HCEC 1CT (cell line): ENCODE data around the gene KCNAB2.
A peak's percentile ranks its signal among the peaks of the same experiment; 100 is the strongest.

Experiments used
- DNase-seq: peaks from one replicate; pipeline ENCODE4 v3.0.0-alpha.2; 2017

The KCNAB2 gene

DNA sequence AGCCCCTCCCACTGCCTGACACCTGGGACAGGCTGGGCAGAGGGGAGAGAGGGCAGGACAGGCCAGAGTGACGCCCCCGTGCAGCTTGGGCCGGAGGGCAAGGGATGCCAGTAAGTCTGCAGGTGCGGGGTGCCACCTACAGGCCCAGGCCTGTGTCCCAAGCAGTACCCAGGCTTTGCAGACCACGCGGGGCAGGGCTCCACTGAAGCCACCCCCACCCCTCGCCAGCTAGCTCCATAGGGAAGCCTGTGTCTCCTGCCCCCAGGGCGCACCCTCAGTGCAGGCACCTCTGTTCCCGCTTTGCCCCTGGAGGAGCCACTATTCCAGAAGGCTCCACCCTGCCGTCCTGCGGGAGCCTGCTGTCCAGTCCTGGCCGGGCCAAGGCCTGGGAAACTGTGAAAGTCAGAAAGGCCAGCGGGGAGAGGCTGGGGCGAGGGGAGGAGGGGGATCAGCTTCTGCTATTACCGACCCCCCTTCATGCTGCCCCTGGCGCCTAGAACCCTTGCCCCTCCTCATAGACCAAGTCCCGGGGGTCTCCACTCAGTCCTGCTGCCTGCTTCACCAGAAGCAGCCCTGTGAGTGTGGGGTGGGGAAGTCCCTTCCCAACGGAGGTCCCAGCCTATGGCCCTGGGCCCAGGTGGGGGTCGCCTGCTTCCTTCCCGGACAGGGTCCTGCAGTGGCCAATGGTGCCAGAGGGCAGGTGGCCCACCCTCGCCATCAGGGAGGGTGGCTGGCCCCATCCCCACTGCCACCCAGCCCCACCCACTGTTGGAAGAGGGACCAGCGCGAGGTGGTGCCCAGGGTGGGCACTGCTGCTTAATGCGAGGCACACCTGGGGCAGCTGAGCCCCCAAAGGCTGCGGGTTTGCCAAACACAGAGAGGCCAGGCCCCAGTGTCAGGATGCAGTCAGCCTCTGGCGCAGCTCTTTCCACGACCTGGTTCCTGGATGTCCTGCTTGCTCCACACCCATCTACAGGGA, 54.4 kb downstream of the KCNAB2 start:
- DNase-seq, result no peak

GRCh38 chr1:6100861-6101783, 55.4 kb downstream of the KCNAB2 start:
- DNase-seq, result no peak

- no peak for DNase-seq
Observed at GRCh38 chr1:6101826-6102531, 56.3 kb downstream of the KCNAB2 start.

GRCh38 chr1:6102532-6102845, 56.8 kb downstream of the KCNAB2 start:
- DNase-seq, result no peak

DNA sequence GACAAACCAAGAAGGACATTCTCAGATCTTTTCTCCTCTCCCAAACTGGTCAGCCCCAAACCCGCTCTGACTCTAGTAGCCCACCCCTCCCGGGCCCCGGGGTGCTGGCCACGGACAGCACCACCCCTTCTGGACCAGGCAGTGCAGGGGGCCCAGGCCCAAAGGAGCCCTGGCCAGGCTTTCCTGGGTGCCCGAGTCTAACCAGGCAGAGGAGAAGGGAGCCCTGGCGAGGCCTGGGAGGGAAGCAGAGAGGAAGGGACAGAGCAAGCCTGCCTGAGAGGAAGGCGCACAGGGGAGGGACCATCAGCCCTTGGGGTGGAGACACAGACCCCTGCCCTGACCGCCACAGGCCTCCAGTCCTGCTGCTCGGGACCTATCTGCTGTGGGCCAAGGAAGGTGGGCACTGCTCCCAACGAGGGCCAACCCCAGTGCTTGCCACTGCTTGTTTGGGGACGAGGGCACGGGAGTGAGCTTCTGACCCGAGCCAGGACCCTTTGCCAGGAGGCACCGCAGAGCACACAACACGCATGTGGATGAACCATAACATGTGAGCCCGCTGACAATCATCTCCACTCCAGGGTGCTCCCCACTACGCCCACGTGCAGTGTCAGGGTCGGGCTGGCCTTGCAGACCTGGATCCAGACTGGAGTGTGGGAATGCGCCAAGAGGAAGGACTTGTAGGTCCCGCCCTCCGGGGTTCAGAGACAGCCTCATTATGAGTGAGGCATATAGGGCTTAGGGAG, 57.6 kb downstream of the KCNAB2 start:
- no peak for DNase-seq

DNA sequence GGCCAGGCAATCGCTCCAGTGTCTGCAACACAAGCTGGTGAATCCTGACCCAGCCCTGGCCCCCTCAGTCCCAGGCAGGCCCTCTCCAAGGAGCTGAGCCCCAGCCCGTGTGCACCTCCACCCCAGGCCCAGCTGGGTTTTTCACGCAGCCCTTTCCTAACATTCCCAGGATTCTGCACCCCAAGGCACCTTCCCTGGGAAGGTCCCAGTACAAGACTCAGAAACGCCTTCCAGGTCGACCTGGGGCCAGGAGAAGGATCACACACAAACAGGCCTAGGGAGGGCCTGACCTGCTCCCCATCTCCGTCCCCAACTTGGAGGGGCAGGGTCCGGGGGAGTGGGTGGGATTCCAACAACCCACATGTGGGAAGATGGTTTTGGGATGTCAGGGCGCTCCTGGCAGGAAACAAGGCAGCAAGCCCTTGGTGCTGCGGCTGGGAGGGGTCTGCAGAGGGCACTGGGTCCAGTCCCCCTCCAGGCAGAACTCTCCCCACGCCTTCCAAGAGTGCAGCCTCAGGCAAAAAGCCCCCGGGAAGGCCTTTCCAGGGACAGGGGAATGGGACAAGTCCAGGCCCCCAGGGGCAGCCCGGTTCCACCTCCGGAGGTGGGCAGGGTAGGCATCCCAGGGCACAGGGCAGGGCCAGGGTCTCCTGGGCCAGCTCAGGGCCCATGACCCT, 58.3 kb downstream of the KCNAB2 start:
- no peak for DNase-seq

DNA sequence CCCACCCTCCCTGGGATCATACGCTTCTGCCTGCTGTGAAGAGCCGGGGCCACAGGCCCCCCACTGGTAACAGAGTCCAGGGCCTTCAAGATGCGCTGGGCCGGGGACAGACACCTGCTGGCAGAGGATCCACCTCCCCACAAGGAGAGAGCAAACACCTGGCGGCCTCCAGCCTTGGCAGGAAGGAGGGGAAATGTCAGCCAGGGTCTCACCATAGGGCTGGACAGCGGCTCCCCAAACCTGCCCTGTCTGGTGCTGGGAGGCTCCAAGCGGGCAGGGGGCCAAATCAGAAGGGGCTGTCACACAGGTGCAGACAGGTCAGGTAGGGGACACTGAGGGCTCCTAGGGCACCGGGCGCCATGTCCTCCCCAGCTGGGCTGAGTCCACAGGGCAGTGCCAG, 58.9 kb downstream of the KCNAB2 start:
- DNase-seq, result no peak

DNA sequence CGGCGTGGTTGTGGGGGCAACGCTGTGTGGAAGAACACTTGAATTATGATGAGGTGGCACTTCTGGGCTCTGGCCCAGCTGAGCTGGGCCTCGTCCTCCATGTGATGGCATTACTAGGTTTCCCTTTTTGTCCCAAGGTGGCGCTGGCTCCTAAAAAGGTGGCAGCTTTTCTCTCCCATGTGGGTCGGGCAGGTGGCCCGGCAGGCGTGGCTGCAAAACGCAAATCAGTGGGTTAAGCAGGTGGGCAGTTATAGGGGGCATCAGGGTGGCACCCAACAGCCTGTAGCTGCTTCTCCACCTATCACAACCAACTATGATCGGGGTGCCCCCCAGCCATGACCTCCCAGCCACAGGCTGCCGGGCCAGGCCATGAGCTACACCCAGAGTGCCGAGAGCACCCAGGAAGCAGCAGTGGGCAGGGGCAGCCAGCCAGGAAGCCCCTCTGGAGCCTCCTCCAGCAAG, 59.6 kb downstream of the KCNAB2 start:
- DNase-seq, result no peak

DNA sequence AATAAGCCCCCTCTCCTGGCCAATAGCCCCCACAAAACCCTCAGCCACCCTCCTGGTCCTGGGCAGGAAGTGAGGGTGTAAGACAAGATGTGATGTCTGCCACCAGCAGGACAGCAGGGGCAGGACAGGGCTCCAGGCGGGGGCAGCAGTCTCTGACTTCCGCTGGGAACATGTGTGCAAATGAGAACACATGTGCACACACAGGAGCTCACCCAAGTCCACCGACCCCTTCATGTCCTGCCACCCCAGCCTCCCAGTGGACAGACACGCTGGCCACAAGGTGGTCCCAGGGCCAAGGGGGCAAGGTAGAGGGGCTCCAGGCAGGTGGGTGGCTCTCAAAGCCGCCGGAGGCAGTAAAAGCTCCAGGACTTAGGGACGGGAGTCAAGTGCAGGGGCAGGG, 60.1 kb downstream of the KCNAB2 start:
- no peak for DNase-seq

DNA sequence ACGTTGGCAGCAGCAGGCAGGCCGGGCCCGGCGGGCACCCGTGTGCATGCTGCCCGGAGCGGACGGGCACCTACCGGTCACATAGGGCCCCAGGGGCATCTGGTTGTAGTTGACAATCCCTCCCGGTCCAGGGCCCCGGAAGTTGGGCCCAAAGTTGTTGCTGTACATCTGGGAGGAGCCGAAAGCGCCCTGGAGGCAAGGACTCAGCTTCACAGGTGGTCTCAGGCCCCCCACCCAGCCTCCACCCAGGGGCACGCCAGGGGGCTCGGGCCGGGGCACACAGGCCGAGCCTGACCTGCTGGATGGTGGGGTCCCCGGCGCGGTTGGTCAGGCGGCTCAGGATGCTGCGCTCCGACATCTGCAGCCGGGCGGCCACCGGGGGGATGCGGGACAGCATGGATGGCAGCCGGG, 60.6 kb downstream of the KCNAB2 start:
- DNase-seq, result no peak

GRCh38 chr1:6106977-6107376, 61.3 kb downstream of the KCNAB2 start:
- no peak for DNase-seq

DNA sequence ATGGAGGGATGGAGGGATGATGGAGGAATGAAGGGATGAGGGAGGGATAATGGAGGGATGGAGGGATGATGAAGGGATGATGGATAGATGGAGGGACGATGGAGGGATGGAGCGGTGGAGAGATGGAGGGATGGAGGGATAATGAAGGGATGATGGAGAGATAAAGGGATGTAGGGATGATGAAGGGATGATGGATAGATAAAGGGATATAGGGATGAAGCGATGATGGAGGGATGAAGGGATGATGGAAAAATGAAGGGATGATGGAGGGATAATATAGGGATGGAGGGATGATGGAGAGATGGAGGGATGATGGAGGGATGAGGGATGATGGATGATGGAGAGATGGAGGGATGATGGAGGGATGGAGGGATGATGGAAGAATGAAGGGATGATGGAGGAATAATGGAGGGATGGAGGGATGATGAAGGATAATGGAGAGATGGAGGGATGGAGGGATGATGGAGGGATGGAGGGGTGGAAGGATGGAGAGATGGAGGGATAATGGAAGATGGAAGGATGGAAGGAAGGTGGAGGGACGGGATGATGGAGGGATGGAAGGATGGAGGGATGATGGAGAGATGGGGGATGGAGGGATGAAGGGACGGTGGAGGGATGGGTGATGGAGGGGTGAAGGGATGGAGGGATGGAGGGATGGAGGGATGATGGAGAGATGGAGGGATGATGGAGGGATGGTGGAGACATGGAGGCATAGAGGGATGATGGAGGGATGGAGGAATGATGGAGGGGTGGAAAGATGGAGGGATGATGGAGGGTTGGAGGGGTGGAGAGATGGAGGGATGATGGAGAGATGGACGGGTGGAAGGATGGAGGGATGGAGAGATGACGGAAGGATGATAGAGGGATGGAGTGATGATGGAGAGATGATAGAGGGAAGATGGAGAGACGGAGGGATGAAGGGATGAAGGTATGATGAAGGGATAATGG, 62.0 kb downstream of the KCNAB2 start:
- DNase-seq, result no peak

DNA sequence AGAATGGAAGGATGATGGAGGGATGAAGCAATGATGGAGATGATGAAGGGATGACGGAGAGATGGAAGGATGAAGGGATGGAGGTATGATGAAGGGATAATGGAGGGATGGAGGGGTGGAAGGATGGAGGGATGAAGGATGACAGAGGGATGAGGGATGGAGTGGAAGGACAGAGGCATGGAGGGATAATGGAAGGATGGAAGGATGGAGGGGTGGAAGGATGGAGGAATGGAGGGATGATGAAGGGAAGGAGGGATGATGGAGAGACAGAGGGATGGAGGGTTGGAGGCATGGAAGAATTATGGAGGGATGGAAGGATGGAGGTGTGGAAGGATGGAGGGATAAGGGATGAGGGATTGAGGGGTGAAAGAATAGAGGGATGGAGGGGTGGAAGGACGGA, 62.8 kb downstream of the KCNAB2 start:
- no peak for DNase-seq

- DNase-seq, result peak; percentile 32
Observed at GRCh38 chr1:6108937-6109614, 63.4 kb downstream of the KCNAB2 start.

DNA sequence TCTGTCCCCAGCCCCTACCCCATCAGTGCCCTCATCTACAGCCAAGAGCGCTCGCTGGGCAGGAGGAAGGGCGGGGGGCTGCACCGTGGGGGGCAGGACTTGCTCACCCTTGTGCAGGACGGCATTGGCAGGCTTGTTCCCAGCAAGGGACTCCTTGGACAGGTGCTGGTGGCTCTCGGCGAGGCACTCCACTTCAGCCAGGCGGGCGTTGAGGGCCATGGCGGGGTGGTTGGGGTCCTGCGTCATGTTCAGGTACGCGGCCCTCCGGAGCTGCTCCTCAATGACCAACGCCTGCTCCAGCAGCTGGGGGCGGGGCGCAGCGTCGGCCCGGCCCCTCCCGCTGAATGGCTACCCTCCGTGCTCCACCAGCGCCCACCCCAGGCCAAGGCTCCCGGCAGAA, 64.0 kb downstream of the KCNAB2 start:
- no peak for DNase-seq

DNA sequence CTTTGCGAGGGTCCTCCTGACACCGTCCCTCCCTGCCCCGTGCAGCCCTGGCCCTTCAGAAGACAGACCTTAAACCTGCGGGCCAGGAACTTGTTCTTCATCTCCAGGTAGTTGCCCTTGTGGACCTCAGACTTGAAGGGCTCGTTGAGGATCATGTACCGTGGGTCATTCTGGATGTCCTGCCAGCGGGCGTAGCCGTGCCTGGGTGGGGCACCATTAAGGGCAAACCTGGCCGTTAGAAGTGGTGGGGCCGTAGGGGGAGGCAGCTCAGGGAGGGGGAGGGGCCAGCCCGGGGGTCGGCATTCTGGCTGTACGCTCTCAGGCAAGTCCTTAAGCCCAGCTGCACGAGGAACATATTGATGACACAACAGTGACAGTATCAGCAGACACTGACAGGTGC, 64.6 kb downstream of the KCNAB2 start:
- no peak for DNase-seq

DNA sequence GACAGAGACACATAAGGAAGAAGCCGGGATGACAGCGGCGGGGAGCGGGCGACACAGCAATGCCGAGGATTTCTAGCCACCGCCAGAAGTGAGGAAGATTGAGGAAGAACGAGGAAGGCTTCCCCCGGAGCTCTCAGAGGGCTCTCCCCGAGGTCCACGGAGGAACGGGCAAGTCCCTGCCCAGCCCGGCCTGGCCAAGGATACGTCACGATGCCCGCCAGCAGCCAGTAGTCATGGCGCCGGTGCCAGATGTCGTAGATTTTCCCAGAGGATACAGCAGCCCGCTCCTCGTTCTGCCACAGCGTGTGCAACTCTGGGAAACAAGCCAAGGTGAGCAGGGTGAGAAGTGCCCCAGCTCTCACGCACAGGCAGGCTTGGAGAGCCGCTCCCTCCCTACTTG, 65.9 kb downstream of the KCNAB2 start:
- no peak for DNase-seq

- no peak for DNase-seq
Observed at GRCh38 chr1:6111991-6112689, 66.5 kb downstream of the KCNAB2 start.

DNA sequence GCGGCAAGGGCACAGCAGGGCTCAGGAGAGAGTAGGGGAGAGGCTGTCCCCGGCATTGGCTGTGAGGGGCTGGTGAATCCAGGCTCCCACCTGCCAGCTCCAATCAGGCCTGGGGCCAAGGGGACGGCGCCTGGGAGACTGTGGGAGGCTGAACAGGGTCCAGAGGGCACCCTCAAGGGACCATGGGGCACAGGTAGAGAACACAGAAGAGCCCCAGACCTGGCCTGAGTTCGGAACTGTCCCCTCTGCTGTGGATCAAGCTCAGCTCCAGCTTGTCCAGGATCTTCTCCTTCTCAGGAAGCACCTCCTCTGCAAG, 67.0 kb downstream of the KCNAB2 start:
- no peak for DNase-seq

GRCh38 chr1:6113116-6113515, 67.4 kb downstream of the KCNAB2 start:
- no peak for DNase-seq
